K562 (cell line): ENCODE data around the gene LRRC26. TPM values are rescaled to one million over a fixed set of nuclear protein-coding genes. Genes with fewer than 3 reads are reported as not detected.
A peak's percentile ranks its signal among the peaks of the same experiment; 100 is the strongest.

Experiments used
- ASH1L ChIP-seq: fragments of 450-650 bp; IDR thresholded peaks from 2 replicates; pipeline ENCODE4 v1.6.1; 2018; ENCODE audit warnings: borderline replicate concordance, mild to moderate bottlenecking, low read depth; ENCODE audit not compliant: partially characterized antibody
- CHD4 ChIP-seq: fragments of 200-600 bp; sonication (generic); IDR thresholded peaks from 3 replicates; pipeline ENCODE4 v1.6.1; 2012; ENCODE audit warnings: low read depth, mild to moderate bottlenecking, mixed read lengths, low read length, inconsistent platforms; ENCODE audit not compliant: insufficient read depth, insufficient replicate concordance, poor library complexity, severe bottlenecking
- CSDE1 ChIP-seq, 2 experiments: fragments of 450-650 bp; IDR thresholded peaks; 2 replicates each; pipeline ENCODE4 v1.6.1; 2016; ENCODE audit warnings: mild to moderate bottlenecking in 1 of 2
- MBD2 ChIP-seq: sonication (generic); IDR thresholded peaks from 2 replicates; pipeline ENCODE4 v1.6.1; 2016; ENCODE audit warnings: low read depth, borderline replicate concordance
- RNF2 ChIP-seq: sonication (generic); IDR thresholded peaks from 2 replicates; pipeline ENCODE4 v1.6.1; 2016
- SP2 ChIP-seq: IDR thresholded peaks from 2 replicates; pipeline ENCODE4 v1.6.1; 2011; ENCODE audit warnings: mild to moderate bottlenecking, low read depth, low read length, moderate library complexity; ENCODE audit not compliant: poor library complexity, severe bottlenecking; ENCODE audit errors: extremely low read depth
- ZBTB11 ChIP-seq, 3 experiments: fragments of 200-800 bp in 1 of 3; fragments of 250-450 bp in 1 of 3; fragments of 450-650 bp in 1 of 3; sonication (Bioruptor Pico) in 1 of 3; sonication (Bioruptor generic) in 1 of 3; formaldehyde crosslinking in 1 of 3; IDR thresholded peaks; 2 replicates each; pipeline versions ENCODE4 v1.6.1 to v1.8.0; 2016 to 2022; ENCODE audit warnings: mild to moderate bottlenecking in 2 of 3, missing genetic modification characterization in 2 of 3, missing compliant biosample characterization in 1 of 3, moderate library complexity in 1 of 3
- ZC3H8 ChIP-seq: fragments of 450-650 bp; IDR thresholded peaks from 2 replicates; pipeline ENCODE4 v1.6.1; 2017
- ZNF583 ChIP-seq: fragments of 250-450 bp; sonication (Bioruptor Pico); IDR thresholded peaks from 2 replicates; pipeline ENCODE4 v1.4.0; 2020
- ZNF584 ChIP-seq: fragments of 200-800 bp; sonication (Bioruptor generic); IDR thresholded peaks from 2 replicates; pipeline ENCODE4 v1.6.1; 2016; ENCODE audit warnings: low read depth, mild to moderate bottlenecking, missing genetic modification characterization, missing compliant biosample characterization
- ZSCAN29 ChIP-seq: fragments of 450-650 bp; IDR thresholded peaks from 2 replicates; pipeline ENCODE4 v1.6.1; 2017
- polyA plus RNA-seq, 8 experiments: library from polyadenylated mRNA; depleted of rRNA in 4 of 8; stranded (reverse) in 5 of 8; unstranded in 3 of 8; fragments of >200 nt; fragmentation: Nextera tagmentation in 2 of 8; fragmentation: Illumina TruSeq in 1 of 8; extraction: Ambion mirVana in 2 of 8; extraction: Trizol in 1 of 8; gene quantifications; 2 replicates each; pipeline versions ENCODE4 v1.2.1 to v1.2.3, GENCODE V29; 2011 to 2014; ENCODE audit warnings: inconsistent platforms in 1 of 8, missing spikeins in 1 of 8
- total RNA-seq, 7 experiments: library from RNA; depleted of rRNA in 6 of 7; stranded (reverse); fragments of >200 nt in 6 of 7; fragmentation: Illumina TruSeq in 2 of 7; extraction: Trizol in 2 of 7; gene quantifications; 2 replicates each; pipeline versions ENCODE4 v1.2.1 to v1.2.3, GENCODE V29; 2011 to 2021; ENCODE audit warnings: low replicate concordance in 1 of 7
- TF ChIP-seq, protein P1 (sequence below): fragments of 450-650 bp; IDR thresholded peaks from 2 replicates; pipeline ENCODE4 v1.6.1; 2016; ENCODE audit warnings: mild to moderate bottlenecking, moderate library complexity

Gene LRRC26
- total and polyA plus RNA-seq, 9 of the 15 experiments (the other 6 are each of a cell fraction or from before 2014, with no cell fraction given): not detected

GRCh38 chr9:137200311-137201204 lies 30.7 kb upstream of the LRRC26 start, which contains the start of gene TPRN (continued):
- TF ChIP-seq ZBTB11 (CRISPR knock-in tag; IDR thresholded peaks at IDR 0.05) (peak in 1 of 3 experiments; percentile 70; a peak in 1 of 6 replicates), ZSCAN29 (no peak), ASH1L (peak; percentile 94), MBD2 (peak; percentile 96), RNF2 (peak; percentile 62; the same call in 1 of the 2 replicates), ZC3H8 (no peak), CSDE1 (IDR thresholded peaks at IDR 0.05) (no peak), CHD4 (no peak), SP2 (peak; percentile 86), ZNF584 (no peak), ZNF583 (CRISPR knock-in tag) (0 out of 2 replicates have a peak, but pooled peaks have one; percentile 34)
- TF ChIP-seq, protein P1, sequence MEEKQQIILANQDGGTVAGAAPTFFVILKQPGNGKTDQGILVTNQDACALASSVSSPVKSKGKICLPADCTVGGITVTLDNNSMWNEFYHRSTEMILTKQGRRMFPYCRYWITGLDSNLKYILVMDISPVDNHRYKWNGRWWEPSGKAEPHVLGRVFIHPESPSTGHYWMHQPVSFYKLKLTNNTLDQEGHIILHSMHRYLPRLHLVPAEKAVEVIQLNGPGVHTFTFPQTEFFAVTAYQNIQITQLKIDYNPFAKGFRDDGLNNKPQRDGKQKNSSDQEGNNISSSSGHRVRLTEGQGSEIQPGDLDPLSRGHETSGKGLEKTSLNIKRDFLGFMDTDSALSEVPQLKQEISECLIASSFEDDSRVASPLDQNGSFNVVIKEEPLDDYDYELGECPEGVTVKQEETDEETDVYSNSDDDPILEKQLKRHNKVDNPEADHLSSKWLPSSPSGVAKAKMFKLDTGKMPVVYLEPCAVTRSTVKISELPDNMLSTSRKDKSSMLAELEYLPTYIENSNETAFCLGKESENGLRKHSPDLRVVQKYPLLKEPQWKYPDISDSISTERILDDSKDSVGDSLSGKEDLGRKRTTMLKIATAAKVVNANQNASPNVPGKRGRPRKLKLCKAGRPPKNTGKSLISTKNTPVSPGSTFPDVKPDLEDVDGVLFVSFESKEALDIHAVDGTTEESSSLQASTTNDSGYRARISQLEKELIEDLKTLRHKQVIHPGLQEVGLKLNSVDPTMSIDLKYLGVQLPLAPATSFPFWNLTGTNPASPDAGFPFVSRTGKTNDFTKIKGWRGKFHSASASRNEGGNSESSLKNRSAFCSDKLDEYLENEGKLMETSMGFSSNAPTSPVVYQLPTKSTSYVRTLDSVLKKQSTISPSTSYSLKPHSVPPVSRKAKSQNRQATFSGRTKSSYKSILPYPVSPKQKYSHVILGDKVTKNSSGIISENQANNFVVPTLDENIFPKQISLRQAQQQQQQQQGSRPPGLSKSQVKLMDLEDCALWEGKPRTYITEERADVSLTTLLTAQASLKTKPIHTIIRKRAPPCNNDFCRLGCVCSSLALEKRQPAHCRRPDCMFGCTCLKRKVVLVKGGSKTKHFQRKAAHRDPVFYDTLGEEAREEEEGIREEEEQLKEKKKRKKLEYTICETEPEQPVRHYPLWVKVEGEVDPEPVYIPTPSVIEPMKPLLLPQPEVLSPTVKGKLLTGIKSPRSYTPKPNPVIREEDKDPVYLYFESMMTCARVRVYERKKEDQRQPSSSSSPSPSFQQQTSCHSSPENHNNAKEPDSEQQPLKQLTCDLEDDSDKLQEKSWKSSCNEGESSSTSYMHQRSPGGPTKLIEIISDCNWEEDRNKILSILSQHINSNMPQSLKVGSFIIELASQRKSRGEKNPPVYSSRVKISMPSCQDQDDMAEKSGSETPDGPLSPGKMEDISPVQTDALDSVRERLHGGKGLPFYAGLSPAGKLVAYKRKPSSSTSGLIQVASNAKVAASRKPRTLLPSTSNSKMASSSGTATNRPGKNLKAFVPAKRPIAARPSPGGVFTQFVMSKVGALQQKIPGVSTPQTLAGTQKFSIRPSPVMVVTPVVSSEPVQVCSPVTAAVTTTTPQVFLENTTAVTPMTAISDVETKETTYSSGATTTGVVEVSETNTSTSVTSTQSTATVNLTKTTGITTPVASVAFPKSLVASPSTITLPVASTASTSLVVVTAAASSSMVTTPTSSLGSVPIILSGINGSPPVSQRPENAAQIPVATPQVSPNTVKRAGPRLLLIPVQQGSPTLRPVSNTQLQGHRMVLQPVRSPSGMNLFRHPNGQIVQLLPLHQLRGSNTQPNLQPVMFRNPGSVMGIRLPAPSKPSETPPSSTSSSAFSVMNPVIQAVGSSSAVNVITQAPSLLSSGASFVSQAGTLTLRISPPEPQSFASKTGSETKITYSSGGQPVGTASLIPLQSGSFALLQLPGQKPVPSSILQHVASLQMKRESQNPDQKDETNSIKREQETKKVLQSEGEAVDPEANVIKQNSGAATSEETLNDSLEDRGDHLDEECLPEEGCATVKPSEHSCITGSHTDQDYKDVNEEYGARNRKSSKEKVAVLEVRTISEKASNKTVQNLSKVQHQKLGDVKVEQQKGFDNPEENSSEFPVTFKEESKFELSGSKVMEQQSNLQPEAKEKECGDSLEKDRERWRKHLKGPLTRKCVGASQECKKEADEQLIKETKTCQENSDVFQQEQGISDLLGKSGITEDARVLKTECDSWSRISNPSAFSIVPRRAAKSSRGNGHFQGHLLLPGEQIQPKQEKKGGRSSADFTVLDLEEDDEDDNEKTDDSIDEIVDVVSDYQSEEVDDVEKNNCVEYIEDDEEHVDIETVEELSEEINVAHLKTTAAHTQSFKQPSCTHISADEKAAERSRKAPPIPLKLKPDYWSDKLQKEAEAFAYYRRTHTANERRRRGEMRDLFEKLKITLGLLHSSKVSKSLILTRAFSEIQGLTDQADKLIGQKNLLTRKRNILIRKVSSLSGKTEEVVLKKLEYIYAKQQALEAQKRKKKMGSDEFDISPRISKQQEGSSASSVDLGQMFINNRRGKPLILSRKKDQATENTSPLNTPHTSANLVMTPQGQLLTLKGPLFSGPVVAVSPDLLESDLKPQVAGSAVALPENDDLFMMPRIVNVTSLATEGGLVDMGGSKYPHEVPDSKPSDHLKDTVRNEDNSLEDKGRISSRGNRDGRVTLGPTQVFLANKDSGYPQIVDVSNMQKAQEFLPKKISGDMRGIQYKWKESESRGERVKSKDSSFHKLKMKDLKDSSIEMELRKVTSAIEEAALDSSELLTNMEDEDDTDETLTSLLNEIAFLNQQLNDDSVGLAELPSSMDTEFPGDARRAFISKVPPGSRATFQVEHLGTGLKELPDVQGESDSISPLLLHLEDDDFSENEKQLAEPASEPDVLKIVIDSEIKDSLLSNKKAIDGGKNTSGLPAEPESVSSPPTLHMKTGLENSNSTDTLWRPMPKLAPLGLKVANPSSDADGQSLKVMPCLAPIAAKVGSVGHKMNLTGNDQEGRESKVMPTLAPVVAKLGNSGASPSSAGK: no peak
